HG02938 (cell line): ENCODE measurements around the gene UBE4A.

Experiments used
- ATAC-seq: cut with Tn5 transposase; IDR thresholded peaks from one replicate; pipeline ENCODE4 v1.9.1; 2021; ENCODE audit warnings: mild to moderate bottlenecking, moderate library complexity; ENCODE audit not compliant: unreplicated experiment

UBE4A gene, protein sequence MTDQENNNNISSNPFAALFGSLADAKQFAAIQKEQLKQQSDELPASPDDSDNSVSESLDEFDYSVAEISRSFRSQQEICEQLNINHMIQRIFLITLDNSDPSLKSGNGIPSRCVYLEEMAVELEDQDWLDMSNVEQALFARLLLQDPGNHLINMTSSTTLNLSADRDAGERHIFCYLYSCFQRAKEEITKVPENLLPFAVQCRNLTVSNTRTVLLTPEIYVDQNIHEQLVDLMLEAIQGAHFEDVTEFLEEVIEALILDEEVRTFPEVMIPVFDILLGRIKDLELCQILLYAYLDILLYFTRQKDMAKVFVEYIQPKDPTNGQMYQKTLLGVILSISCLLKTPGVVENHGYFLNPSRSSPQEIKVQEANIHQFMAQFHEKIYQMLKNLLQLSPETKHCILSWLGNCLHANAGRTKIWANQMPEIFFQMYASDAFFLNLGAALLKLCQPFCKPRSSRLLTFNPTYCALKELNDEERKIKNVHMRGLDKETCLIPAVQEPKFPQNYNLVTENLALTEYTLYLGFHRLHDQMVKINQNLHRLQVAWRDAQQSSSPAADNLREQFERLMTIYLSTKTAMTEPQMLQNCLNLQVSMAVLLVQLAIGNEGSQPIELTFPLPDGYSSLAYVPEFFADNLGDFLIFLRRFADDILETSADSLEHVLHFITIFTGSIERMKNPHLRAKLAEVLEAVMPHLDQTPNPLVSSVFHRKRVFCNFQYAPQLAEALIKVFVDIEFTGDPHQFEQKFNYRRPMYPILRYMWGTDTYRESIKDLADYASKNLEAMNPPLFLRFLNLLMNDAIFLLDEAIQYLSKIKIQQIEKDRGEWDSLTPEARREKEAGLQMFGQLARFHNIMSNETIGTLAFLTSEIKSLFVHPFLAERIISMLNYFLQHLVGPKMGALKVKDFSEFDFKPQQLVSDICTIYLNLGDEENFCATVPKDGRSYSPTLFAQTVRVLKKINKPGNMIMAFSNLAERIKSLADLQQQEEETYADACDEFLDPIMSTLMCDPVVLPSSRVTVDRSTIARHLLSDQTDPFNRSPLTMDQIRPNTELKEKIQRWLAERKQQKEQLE

DNA sequence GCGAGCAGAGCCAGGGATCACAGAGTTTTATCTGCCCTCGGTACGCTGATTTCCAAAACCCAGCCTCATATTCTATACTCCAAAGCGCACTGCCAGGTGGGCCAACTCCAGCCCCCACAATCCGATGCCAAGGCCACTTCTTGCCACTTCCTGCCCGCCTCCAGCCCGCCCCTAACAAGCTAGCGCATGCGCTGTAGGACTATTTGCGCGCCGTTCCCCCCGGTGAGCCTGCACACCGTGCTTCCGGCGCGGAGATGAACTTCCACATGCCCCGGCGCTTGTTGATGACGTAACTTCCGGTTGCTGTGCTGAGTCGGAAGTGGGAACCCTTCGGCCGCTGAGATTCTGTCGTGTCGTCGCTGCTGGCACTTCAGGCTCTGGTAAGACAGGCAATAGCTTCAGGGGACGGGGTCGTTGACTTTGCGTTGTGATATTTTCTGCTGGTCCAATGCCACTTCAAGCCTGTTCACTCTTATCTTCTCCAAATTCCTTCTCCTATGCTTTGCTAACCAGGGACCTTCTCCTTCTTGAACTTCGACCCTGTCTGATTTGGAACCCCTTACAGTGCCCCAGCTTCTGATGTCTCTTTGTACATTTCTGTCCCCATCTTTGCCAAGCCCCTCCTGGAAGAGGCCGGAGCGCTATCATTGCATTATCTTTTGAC is at the start of gene UBE4A:
UBE4A (plus strand) TSS at position 306 of the 664 bp plus-strand sequence. CDS start 5,481 bp downstream, outside the sequence.
- ATAC-seq = peak; percentile 80

DNA sequence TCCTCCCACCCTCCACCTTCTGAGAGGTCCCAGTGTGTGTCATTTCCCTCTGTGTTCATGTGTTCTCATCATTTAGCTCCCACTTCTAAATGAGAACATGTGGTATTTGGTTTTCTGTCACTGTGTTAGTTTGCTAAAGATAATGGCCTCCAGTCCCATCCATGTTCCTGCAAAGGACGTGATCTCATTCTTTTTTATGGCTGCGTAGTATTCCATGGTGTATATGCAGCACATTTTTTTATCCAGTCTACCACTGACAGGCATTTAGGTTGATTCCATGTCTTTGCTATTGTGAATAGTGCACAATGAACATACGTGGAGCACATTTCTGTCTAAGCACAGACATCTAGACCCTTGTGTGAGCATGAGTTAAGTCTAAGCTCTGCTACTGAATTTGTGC is 49.1 kb upstream of the UBE4A start:
- no peak for ATAC-seq

DNA sequence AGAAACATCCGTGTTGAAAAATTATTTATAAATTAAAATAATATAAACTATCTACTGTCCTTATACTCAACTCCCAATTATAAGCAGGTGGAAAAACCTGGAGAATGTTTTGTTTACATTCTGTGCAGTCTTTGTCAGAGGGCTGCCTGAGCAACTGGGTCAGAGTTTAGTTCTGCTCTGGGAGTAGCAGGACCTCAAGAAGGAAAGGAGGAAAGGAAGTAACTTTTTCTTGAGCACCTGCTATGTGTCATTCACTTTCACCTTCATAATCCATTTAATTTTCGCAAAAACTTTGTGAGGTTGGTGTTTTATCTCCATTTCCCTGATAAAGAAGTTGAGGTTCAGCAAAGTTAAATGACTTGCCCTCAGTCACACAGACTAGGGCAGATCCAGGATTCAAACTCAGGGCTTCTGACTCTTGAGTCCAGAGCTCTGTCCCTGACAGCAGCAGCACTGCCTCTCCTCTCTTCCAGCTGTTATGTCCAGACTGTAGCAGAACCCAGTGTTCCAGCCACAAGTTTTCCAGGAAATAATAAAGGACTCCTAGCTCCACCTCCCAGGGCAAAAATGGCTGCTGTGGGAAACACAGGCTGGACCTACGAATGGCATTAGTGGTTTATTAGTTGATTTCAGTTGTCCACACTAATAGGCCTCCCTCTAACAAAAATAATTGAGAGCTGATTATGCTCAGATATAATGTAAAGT is 48.5 kb upstream of the UBE4A start:
- no peak for ATAC-seq

DNA sequence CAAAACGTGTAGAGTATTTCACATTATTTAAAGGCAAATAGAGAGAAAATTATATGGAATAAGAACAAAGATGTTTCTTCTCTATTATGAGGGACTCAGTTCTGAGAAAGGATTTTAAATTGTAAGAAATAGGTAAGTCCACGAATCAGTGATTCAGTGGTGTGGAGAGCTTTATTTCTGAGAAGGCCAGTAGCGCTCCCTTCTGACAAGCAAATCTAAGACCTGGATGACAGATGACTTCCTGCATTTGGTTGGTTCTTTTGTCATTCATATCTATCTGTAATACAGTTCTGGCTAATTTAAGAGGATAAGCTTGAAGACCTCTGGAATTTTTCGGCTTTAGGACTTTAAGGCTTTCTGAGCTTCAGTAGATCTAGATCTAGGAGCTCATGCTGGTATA is 47.9 kb upstream of the UBE4A start:
- ATAC-seq = no peak

DNA sequence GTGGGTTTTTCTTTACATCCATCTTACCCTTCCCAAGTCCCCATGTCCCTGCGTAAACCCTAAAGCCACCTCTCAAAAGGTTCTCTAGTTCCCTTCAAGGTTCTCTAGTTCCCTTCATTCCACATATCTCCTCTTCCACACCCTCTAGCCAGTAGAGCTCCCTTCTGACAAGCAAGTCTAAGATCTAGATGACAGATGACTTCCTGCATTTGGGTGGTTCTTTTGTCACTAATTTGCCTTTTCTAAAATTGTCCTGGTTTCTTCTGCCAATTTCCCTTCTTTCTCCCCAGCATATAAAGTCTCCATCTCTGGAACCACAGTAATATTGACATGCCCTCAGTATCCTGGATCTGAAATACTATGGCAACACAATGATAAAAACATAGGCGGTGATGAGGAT is 47.1 kb upstream of the UBE4A start:
- ATAC-seq = no peak

DNA sequence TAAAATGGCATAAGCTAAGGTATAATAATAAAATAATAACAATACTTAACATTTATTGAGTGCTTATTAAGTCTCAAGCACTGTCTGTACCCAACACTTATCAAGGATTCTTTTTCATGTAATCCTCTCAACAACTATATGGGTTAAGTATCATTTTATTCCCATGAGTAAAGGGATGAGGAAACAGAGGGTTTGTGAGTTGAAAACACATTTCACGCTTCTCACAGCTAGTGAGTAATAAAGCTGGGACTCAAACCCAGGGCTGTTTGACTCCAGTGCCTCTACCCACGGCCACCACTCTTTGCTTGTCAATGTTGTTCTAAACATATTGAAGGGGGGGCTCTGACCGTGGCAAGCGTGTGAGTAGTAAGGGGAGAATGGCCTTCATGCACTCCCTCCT is 46.2 kb upstream of the UBE4A start:
- no peak for ATAC-seq

DNA sequence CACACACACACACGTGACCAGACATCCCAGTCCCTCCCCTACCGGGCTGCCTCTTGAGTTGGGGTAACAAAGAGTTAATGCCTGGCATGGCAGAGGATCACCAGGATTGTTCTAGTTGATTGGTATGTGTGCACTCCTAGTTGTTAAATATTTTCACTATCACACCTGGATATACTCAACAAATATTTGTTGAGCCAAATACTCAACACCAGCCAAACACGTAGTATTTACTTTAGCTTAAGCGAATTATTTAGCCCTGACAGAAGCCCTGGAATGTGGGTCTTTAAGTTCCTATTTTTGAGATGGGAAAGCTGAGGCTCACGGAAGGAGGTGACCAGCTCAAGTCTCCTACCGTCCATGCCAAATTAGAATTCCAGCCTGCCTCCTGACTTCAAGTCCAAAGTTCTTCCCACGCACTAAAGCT is 44.4 kb upstream of the UBE4A start:
- ATAC-seq = no peak

DNA sequence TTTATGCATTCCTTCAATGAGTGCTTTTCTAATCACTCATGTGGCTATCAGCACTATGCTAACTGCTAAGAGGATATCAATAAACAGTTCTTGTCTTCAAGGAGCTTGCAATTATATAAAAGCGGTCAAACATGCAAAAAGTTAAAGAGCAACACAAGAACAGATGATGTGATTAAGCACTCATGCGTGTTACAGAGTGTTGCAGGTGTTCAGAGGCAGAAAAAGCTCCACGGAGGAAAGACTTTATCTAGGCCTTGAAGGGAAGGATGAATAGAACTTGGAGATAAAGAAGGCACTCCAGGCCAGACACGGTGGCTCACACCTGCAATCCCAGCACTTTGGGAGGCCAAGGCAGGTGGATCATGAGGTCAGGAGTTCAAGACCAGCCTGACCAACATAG is 41.3 kb upstream of the UBE4A start:
- ATAC-seq = no peak

DNA sequence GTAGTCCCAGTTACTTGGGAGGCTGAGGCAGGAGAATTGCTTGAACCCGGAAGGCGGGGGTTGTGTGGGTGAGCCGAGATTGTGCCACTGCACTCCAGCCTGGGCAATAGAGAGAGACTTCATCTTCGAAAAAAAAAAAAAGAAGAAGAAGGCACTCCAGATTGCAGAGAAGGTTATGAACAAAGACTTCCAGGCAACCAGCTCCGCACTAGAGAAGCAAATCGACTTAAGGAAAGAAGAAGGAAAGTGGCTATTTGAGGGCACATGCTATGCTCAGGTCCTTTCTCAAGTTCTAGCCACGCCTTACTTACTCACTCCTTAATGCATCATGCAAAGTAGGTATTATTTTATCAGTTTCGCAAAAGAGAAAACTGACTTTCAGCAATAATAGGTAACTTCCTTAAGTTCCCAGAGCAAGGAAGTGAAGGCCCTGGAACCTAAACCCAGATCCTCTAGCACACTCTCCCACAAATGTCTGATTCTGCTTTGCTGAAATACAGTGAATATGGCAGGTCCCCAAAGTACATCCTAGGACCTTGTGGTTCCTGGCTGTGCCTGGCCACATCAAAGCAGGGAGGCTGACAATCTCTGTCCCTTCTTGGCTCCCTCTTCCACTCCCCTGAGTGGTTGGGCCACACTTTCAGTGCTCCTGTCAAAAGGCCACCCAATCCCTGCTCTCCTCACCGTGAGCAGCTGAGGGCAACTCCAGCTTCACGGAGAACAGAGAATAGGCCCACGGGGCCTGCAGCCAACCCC is 40.6 kb upstream of the UBE4A start:
- ATAC-seq = no peak

DNA sequence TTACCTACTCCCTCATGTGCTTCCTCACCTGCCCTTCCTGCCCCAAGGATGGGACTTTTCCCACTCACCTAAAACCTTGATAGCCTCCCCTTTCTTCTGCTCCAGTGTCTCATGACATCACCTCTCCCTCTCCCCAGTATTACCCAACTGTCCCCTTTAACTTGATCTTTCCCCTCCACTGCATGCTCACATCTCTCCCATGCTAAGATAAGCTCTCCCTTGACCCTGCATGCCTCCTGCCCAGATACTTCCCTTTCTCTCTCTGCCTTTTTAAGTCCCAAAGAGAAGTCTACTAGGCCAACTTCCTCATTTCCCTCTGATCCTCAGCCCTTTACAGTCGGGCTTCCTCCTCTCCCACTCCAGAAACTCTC is 40.1 kb upstream of the UBE4A start:
- ATAC-seq = no peak

DNA sequence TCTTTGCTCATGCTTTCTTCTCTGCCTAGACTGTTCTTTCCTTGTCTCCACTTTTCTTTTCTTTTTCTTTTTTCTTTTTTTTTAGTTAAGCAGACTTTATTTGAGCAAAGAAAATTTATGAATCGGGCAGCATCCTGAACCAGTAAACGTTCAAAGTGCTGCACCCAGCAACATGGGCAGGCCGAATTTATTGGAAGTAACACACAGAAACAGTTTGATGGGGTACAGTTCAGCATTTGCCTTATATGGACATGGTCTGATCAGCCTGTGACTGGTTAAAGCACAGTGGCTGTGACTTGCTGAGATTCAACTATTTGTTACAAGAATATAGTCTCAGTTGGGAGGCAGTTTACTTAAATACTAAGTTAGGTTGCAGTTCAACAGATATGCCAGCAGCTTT is 38.9 kb upstream of the UBE4A start:
- no peak for ATAC-seq

DNA sequence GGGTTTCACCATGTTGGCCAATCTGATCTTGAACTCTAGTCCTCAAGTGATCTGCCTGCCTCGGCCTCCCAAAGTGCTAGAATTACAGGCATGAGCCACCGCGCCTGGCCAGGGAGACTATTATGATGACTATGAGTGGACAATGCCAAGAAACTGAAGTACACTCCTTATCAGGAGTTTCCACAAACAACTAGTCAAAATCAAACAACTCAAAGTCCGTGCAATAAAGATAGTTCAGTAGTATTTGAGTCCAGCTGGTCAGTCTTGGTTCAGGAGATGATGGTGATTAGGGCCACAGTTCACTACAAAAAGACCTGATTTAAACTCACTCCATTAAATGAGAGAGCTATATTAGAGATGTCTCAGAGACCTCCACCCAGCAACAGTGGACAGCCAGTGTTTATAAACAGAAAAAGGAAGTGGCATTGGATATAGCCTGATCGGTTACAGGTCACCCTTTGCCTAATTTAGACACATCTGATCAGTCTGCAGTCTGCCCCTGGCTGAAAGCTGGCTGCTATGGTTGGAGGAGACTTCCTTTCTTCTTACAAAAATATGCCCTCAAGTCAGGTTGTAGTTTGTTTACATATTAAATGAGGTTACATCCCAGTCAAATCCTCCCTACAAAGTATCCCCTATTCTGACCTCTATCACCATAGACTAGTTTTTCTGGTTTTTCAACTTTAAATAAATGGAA is 37.9 kb upstream of the UBE4A start:
- ATAC-seq = no peak

DNA sequence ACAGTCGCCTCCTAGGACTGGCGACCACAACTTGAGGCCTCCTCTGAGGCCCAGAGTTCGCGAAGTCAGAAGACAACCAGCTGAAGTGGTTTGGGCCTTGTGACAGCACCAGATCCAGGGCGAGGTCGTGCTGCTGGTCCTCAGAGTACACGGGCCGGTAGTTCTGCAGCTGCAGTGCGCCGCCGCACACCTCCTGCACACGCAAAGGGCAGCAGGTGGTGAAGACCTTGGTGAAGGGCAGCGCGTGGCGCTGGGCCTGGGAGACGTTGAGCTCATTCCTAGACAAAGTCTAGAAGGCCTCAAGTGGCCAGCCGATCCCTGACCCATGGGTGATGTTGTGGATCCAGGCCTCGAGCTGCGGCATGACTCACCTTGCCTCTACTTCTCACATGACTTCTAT is 36.7 kb upstream of the UBE4A start:
- ATAC-seq = no peak

DNA sequence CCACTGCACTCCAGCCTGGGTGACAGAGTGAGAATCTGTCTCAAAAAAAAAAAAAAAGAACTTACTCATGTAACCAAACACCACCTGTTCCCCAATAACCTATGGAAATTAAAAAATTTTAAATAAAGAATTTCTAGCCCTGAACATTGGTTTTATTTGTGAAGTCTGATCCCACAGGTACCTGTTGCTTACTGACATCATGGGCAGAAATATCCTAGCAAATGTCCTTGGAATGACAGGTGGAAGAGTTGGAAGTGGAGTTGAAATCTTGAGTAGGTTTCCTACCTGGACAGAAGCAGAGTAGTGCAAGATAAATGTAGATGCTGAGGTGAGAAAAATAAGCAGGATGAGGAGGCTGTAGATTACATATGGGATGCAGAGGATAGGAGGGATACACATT is 34.1 kb upstream of the UBE4A start:
- ATAC-seq = no peak

DNA sequence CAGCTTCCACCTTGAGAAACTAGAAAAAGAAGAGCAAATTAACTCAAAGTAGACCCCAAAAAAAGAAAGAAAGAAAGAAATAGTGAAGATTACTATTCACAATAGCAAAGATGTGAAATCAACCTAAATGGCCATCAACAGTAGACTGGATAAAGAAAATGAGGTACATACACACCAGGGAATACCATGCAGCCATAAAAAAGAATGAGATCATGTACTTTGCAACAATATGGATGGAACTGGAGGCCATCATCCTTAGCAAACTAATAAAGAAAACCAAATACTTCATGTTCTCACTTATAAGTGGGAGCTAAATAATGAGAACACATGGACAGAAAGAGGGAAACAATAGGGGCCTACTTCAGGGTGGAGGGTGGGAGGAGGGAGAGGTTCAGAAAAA is 30.7 kb upstream of the UBE4A start:
- no peak for ATAC-seq

DNA sequence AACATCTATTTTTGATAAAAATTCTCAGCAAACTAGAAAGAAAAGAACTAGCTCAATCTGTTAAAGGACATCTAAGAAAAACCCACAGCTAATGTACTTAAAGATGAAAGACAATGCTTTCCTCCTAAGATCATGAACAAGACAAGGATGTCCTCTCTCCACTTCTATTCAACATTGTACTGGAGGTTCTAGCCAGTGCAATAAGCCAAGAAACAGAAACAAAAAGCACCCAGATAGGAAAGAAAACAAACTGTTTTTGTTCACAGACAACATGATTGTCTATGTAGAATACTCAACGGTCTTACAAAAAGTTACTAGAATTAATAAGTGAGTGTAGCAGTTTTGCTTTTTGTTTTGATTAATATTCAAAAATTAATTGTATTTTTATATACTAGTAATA is 24.7 kb upstream of the UBE4A start:
- ATAC-seq = no peak

DNA sequence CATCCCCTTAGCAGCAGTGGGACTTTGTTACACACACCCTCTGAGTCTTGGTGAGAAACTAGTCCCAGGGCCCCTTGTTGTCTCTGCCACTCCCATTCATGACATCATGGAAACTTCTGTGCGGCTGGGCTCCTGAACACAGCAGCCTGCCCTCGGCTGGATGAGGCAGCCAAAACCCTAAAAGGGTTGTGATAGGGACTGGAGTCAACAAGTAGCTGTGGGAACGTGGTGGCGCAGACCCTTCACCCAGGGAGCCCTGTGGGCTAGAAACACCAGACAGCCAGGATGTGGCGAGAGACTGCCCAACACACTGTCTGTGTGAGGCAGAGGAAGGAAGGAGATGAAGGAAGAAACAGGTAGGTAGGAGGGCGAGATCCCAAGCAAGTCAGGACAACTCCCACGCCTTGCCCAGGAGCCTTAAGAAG is 20.8 kb upstream of the UBE4A start:
- ATAC-seq = no peak

DNA sequence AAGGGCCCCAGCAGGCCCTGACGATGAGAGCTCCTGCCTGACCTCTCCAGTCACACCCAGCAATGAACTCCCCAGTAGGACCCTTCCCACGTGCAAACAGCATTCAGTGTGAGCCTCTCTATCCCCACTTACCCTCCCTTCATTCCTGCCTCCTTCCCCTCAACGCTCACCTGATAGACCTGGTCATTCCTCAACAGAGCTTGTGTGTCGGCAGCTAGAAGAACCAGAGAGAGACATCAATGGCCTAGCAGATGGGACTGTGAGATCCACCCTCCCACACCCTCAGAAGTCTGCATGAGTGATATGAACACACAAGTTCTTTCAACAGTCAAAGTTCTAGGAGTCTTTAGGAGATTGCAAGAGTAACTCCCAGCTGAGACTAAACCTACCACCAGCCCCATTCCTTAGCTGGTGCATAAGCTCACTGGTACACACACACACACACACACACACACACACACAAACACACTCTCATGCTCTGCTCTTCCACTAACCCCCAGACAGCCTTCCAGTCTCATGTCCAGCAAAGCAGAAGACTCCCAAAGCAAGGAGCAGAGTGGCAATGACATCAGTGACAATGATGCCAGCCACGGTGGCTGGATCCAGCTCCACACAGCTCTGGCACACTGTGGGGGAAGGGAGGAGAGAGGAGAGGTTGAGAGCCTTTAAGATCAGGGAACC is 20.0 kb upstream of the UBE4A start:
- no peak for ATAC-seq

DNA sequence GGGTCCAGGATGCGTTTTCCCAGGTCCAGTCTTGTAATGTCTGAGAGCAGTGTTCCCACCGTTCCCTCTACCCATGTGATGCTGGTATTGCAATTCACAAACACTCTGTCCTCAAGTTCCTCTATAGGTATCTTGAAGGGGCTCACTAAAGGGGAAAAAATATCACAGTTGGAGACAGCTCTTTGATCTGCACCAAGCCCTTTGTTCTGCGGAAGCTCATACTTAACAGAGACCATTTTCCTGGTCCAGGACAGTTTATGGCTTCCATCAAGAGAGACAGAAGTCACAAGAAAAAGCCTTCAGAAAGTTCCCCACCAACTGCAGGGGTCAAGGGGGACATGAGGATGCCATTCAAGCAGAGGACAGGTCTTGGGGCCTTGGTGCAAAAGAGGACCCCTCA is 19.0 kb upstream of the UBE4A start:
- ATAC-seq = no peak
